Stimulated activated CD4-positive, alpha-beta T cell treated with anti-CD3 and anti-CD28 coated beads, Interleukin-12 subunit alpha, Interleukin-12 subunit beta, amount 100 ng/mL, for 4 hours (primary cell): Measurements from ENCODE around the gene PDXK.
"Not testable (repeated sequence)": the region's sequence is repeated elsewhere in the genome, so short reads cannot be mapped to it uniquely, and the experiment has no call there.

ENCODE experiments used
- DNase-seq: peaks from one replicate; pipeline ENCODE4 v3.0.0-alpha.2; 2020

PDXK gene

DNA sequence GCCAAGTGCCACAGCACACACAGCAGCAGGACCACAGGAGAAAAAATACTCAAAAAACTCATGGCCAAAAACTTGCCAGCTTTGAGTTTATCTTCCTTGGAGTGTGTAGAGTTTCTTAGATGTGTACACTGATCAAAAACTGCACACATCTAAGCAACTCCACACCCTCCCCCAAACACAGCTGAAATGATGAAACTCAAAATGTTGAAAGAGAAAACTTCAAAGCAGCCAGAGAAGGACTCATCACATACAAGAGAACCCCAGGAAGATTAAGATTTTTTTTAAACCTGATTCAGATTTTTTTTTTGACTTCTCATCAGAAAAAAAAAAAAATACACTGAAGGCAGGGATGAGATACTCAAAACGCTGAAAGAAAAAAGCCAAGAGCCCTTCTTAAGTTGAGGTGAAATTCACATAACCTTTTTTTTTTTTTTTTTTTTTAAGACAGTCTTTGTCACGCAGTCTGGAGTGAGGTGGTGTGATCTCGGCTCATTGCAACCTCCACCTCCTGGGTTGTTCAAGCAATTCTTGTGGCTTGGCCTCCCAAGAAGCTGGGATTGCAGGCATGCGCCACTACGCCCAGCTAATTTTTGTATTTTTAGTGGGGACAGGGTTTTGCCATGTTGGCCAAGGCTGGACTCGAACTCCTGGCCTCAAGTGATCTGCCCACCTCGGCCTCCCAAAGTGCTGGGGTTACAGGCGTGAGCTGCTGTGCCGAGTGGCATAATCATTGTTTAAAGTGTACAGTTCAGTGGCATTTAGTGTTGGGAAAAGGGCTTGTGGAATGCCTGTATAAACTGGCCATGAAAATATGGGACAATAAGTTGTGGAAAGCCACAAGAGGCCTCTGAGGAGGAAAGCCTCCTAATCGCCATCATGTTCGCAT lies 20.9 kb upstream of the PDXK start:
- no peak for DNase-seq

DNA sequence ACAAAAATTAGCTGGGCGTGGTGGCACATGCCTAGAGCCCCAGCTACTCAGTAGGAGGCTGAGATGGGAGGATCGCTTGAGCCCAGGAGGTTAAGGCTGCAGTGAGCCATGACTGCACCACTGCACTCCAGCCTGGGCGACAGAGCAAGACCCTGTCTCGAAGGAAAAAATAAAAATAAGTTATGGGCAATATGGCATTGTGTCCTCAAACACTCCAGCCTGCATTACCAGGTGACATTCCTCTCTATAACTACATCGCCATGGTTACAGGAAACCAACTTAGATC lies 19.5 kb upstream of the PDXK start:
- DNase-seq = not testable (repeated sequence)

DNA sequence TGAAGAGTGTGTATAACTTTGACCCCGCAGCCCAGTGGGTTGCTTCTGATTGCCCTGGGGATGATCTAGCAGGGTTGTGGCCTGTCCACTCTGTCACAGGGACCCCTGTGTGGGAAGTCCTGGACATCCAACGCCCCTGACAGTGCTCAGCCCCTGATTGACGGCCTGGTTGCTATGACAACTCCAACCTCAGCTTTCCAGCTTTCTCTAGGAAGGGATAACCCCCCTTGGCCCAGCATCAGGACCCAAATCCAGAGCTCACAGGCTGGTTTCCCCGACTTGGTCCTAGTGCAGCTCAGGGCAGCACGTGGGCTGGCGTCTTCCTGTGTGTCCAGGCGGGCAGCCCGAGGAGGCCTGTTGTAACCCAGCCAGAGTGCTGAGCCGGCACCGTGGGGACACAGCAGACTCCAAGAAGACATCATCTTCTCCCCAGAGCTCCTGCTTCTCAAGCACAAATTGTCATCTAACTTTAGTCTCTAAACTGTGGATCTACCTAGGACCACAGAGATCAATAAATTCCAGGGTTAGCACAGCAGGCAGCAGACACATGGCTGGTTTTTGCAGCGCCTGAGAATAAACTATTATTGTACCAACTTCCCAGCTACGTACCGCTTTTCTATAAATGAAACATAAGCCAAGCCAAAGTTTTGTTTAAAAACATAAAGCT lies 18.9 kb upstream of the PDXK start:
- DNase-seq = no peak

DNA sequence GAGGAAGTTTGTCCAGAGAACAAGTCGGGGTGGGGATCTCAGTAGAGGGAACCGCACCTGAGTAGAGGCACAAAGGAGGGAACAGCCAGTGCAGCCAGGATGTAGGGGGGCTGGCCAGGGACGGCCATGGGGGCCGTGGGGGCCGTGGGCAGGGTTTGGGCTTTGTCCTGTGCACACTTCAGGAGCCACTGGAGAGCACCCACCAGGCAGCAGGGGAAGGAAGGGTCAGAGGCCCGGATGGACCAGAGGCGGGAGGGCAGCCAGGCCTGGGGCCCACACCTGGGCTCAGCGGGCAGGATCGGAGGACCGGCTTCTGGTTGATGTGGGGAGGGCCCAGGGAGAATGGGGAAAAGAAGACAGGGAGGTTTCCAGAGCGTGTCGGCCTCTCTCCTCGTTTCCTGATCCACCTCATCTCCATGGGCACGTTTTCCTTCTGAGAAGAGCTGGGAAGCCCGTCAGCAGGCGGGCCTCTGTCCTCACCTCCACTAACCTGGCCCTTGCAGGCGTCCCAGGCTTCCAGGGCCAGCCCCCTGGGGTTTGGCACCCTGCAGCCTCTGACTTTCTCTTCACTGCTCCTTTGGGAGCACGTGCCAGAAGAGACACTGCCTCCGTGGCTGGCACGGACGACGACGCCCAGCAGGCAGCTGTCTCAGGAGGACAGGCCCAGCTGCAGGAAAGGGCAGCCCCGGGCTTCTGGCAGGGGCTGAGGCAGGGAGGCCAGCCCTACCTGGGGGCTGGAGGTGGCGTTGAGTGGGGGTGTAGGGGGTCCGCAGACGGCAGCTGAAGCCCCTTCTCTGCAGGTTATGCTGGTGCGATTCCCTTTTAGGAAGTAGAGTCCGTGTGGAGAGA lies 16.8 kb upstream of the PDXK start:
- DNase-seq = no peak

DNA sequence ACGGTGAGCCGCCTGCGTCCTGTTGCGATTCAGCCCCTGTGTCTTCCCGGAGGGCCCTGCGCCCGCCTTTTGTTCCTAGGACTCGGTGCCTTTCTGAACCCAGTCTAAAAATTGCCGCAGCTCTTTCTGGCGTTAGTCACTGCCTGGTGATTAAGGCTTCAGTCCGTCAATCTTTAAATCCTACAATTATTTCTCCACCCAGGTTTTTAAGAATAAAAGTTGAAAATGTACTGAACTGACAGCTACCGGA lies 16.2 kb upstream of the PDXK start:
- no peak for DNase-seq

DNA sequence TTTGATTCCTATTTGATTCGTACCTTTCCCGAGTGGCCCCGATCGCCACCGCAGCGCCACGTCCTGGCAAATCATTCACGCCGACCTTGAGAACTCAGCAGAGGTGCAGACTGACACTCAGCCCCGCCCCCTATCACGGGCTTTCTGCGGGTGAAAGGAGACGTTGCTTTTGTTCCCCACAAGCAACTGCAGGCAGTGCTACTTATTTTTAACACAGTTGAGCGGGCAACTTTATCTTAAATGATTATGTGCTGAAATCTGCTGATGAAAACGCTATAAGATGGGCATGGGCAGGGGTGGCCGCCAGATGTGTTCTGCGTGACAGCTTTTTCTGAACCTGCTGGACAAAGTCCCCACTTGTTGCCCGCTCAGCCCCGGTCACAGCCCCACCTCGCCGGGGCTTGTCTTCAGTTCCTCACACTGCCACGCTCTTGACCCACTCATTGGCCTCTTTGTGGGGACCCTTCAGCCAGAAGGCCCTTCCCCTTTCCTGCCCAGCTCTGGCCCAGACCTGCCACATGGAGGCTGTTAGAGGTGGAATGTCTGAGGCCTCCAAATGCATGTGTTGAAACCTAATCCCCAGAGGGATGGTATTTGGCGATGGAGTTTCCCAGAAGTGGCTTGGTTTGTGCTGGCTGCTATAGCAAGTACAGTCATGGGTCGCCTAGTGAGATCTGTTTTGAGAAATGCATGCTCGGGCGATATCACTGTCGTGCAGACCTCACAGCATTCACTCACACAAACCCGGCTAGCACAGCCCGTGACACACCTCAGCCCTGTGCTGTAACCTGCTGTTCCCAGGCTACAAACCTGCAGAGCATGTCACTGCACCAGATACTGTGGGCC lies 15.7 kb upstream of the PDXK start:
- DNase-seq = no peak

DNA sequence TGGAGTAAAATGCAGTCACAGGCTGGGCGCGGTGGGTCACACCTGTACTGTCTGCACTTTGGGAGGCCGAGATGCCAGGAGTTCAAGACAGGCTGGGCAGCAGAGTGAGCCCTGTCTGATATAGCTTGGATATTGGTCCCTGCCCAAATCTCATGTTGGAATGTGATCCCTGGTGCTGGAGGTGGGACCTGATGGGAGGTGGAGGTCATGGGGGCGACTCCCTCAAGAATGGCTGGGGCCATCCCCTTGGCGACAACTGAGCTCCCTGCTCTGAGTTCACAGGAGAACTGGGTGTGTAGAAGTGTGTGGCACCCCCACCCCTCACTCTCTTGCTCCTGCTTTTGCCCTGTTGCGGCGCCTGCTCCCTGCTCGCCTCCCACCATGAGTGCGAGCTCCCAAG lies 11.5 kb upstream of the PDXK start:
- no peak for DNase-seq

DNA sequence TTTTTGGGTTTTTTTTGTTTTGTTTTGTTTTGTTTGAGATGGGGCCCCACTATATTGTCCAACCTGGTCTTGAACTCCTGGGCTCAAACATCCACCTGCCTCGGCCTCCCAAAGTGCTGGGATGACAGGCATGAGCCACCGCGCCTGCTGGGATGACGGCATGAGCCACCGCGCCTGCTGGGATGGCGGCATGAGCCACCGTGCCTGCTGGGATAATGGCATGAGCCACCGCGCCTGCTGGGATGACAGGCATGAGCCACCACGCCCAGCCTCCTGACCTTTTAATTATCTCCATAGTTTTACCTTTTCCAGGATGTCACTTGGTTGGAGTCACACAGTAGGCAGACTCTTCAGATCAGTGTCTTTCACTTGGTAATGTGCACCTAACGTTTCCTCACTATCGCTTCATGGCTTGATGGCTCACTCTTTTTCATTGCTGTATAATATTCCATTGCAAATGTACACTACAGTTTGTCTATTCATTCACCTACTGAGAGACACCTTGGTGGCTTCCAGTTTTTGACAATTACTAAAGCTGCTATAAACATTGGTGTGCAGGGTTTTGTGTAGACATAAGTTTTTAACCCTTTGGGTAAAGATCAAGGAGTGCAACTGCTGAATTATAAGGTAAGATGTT lies 10.1 kb upstream of the PDXK start:
- DNase-seq = no peak

DNA sequence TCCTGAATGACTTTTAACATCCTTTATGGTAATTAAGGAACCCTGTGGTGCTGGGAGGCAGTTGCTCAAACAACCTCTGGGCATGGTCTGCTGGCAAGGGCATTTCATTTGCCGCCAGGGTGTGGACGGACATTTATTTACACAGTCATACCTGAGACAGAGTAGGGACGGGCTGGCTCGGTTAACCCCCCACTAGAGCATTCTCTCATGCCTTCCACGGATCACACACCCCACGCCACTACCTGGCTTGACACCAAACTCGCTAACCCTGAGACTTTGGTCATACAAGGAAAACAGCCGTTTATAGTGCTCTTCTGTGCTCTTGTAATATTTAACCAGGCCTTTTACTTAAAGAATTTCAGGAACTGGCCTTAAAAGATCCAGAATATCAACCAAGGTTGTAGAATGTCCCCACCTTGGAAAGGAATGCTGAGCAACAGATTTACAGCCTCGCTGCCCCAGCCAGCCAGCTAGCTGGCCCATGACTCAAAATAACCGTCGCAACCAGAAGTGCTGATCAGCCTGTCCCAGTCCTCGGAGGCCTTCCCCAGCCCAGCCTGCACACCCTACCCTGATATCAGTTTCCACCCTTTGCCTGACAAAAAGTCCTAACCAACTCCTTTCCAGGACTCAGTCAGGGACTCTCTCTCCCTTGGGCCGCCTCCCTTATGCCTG lies 6.5 kb upstream of the PDXK start:
- no peak for DNase-seq

DNA sequence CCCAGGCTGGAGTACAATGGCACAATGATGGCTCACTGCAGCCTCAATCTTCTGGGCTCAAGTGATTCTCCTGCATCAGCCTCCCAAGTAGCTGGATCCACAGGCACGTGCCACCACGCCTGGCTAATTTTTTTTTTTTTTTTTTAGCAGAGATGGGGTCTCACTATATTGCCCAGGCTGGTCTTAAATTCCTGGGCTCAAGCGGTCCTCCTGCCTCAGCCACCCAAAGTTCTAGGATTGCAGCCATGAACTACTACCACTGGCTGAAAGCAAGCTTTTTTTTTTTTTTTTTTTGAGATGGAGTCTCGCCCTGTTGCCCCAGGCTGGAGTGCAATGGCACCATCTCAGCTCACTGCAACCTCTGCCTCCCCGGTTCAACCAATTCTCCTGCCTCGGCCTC lies 5.8 kb upstream of the PDXK start:
- DNase-seq = not testable (repeated sequence)

DNA sequence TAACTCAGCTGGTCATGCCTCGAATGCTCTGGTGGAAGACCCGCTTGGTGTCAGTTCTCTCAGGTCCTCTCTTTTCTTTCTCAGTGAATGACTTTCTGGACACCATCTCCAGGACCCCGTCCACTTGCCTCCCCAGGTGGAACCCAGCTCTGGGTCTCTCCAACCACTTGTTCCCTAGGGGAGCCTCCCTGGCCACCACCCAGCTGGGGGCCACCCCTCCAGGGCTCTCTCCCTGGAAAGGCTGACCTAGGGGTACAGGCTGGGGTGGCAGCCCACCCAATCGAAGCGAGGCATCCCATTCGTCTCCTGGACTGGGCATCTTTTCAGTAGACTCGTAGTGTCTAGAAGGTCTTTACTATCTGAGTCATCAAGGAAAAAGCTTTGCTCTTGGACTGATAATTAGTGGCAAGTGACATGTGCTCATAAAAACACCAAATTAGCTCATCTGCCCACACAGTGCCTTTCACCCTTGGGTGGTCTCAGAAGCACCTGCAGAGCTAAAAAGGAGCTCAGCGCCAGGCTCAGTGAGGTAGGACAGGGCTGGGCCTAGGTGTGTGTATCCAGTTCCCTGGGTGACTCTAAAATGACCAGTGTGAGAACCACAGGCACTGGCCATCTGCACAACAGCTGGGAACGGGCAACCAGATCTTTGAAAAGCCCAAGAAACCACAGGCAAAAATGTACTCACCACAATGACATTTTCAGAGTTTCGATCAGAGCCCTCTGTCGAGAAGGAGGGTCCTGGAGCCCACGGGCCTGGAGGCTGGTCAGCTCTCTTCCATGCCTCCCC lies 2.4 kb upstream of the PDXK start:
- DNase-seq = no peak

DNA sequence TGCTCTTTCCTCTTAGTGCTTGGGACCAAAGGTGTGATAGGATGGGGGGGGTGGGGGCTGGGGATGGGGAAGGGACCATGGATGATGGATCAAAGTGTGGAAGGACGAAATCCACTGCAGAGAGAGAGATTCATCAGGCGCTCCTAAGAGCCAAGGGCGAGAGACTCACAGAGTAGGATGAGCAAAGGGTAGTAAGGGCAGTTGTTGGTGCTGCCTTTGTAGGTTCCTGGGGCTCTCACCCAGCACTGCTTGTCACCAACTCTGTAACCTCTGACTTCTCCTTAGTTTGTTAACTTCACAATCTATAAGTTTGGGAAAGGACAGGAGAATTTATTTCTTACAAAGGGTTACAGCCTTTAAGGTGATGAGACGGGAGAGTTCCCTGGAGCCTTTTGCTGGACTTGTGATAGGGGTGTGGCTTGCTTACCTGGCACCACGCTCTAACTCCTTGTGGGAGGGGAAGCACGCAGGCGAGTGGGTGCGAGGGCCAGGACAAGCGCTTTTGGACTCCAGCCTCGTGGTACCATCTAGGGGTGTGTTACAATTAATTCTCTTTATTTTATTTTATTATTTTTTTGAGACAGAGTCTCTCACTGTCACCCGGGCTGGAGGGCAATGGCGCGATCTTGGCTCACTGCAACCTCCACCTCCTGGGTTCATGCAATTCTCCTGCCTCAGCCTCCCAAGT lies 1.6 kb upstream of the PDXK start:
- DNase-seq = no peak

DNA sequence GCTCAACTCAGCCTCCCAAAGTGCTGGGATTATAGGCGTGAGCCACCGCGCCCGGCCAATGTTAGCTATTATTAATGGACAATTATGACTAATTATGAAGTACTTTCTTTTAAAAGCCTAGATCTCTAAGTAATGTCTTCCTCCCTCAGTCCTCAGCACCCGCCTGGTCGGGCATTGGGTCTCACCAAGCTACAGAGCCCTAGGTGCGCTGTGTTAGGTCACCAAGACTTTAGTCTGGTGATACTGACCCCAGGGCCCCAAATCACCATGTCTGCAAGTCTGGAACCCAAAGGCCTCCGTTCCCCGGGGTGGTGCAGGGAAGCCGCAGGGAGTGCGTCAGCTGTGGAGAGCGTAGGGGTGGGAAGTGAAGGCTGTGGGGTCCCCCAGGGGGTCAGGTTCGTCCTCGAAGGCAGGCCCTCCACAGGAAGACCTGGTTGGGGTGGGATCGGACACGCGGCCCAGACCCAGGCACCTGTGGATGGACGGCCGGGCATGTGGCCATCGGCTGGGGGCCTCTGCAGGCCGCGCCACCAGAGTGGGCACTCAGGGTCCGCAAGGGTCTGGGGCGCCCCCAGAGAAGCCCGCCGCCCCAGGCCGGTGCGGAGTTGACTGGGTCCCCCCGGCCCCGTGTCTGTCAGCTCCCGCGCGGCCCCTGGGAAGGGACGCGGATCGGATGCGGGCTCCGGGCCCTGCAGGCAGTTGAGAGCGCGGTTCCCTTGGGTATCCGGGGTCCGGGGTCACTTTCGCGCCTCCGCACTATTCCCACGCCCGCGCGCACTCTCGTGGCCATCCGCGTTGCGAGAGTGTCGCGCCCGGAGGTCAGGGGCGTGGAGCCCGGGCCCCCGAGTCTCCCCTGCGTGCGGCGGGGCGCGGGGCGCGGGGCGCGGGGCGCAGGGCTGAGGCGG lies 710 bp upstream of the PDXK start:
- DNase-seq = no peak

DNA sequence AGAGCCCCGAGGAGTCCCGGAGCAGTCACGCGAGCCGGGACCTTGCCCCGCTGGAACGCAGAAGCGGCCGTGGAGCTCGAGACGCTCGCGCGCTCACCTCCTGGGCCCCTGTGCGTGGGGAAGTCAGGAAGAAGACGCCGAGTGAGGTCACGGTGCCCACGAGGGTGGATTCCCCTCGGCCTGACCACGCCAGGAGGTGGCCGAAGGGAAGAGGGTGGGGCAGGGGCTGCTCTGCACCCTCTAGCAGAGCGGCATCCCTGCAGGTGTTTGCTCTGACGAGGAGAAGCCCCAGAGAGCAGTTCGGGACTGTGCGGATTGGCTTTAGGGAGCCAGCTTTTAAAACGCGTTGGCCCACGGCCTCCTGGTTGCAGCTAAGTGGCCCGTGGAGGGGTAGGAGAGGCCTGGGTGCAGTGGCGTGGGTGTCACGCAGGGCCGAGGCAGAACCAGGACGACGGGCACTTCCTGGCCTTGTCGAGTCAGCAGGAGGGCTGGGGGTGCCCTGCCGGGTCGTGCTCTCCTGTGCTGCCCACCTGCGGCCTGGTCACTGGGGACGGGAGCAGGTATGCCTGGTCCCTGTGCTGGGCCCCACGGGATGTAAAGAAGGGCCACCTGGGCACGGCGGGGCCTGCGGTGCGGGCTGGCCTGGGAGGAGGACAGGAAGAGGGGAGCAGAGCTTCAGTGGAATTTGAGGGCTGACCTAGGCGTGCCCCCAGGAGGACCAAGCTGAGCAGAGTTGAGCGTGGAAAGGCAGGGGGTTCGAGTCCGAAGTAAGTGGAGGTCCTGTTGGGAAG lies 1.0 kb downstream of the PDXK start:
- no peak for DNase-seq

DNA sequence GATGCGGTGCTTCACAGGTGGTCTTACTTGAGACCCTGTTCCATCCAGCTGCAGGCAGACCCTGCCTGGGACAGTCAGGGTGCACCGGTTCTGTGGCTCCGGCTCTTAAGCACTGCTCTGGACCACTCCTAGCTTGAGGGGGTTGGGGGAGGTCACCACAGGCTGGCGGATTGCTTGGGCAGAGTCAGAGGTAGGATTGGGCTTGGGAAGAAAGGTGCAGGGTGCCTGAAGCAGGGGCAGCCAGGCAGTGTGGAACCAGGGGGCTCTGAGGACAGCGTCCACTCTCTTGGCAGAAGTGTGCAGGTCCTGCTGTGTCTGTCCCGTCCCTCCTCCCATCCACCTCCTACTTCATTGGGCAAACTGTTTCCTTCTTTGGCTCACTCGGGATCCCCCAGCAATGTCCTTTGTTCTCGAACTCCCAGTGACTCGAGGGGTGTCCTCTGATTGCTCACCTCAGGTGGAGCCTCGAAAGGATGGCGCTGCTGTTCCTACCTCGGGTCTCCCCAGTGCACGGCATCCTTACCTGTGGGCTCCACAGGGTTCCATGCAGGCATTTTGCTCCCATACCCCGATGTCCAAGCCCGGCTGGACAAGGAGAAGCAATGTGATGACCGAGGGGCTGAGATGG lies 1.7 kb downstream of the PDXK start:
- no peak for DNase-seq

DNA sequence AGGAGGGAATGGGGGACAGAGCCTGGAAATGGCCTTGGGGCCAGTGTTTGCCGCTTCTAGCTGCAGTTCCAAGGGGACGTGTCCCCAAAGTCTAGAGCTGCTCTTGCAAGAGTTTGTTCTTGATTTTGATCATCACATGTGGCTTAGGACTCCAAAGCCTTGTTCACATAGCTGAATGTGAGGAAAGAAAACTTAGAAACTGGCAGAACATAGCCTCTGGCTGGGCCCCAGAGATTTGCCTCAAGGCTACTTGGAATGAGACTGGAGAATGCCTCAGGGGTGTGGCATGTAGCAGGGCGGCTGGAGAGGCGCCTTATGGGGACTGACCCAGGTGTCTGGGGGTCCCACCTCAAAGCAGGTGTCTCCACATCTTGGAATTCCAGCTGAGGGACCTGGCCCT lies 2.3 kb downstream of the PDXK start:
- DNase-seq = no peak

DNA sequence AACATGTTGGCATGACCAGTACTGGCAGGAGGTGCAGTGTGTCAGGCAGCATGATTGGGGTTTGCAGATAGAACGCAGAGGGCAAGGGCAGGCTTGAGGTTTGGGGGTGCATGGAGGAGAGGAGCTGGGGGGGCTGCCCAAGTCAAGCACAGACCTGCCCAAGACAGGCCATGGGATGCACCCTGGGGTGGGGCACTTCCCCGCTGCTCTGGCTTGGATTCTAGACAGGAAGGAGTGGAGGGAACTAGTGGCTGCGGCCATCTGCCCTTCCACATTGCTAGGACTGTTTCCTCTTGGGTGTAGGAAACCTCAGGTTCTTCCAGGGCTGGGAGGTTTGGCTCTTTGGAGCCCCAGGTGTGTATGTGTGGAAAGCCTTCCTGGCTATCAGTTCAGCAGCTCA lies 3.0 kb downstream of the PDXK start:
- DNase-seq = no peak

DNA sequence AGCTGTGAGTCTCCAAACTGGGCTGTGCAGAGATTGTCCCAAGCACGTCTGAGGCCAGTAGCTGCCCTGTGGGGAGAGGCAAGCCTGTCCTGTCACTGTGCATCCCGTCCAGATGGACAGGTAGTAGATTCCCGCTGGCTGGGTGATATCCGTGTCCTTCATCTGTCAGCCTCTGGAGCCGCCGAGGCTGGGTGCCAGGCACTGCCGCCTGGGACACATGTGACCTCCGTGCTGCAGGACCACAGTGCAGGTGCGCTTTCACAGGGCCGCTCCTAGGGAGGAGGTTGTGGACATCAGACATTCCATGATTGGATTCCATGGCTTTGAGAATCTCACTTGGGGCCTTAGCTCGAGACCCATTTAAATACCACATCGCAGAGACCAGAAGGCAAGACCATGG lies 4.7 kb downstream of the PDXK start:
- DNase-seq = no peak
